GM18873 (cell line): ENCODE data around the gene PRXL2B.
"Not testable (repeated sequence)": the region's sequence is repeated elsewhere in the genome, so short reads cannot be mapped to it uniquely, and the experiment has no call there.

ENCODE experiments used
- ATAC-seq: cut with Tn5 transposase; IDR thresholded peaks from one replicate; pipeline ENCODE4 v1.9.1; 2021; ENCODE audit warnings: mild to moderate bottlenecking, moderate library complexity, moderate number of reproducible peaks; ENCODE audit not compliant: unreplicated experiment, low FRiP score

Gene PRXL2B

DNA sequence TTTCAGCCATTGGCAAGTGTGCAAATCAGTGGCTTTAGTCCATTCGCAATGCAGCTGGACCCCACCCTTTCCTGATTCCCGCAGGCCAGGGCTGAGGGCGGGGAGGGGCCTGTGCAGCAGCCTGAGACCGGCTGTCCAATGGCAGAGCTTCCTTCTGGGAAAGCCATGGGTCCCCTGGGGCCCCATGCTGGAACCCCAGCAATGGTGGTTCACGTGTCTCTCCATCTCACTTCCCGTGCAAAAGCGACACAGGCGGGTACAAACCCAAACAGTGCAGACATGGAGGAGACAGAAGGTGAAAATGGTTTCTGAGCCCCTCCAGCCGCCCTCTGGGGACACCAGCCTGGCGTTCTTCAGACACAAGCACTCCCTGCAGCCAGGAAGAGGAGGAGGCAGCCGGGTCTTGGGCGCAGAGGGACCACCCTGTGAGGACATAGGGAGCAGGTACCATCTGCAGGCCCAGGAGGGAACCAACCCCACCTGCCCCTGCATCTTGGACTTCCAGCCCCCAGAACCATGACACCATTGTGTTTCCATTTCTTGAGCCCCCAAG lies 36.2 kb upstream of the PRXL2B start:
- ATAC-seq = not testable (repeated sequence)

GRCh38 chr1:2551544-2551943 lies 35.0 kb upstream of the PRXL2B start:
- not testable (repeated sequence) for ATAC-seq

GRCh38 chr1:2552189-2552588 lies 34.4 kb upstream of the PRXL2B start:
- no peak for ATAC-seq

DNA sequence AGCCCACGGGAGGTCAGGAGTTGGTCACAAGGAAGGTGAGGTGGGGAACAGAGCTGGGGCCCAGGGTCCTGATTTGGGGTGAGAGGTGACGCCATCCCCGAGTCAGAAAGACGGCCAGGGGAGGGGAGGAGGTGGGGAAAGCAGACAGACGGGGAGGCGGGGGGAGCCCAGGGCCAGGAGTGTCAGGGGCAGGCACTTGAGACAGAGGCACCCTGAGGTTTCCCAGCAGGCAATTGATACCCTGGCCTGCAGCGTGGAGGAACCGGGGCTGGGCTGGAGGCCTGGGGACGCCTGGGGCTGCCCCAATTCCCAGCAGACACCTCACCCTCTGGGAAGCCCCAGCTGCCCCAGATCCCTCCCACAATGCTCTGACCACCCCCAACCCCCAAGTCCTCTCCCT lies 33.5 kb upstream of the PRXL2B start:
- not testable (repeated sequence) for ATAC-seq

GRCh38 chr1:2553871-2554620 lies 32.5 kb upstream of the PRXL2B start:
- ATAC-seq = no peak

GRCh38 chr1:2554621-2555387 lies 31.8 kb upstream of the PRXL2B start:
- no peak for ATAC-seq

- ATAC-seq = no peak
Observed at GRCh38 chr1:2555634-2556276, 30.8 kb upstream of the PRXL2B start.

- no peak for ATAC-seq
Observed at GRCh38 chr1:2556277-2556677, 30.3 kb upstream of the PRXL2B start, which contains the start of gene TNFRSF14. Gene TNFRSF14 (plus strand): TSS chr1:2556371. CDS start chr1:2556665, 294 bp downstream.

GRCh38 chr1:2556678-2557481 lies 29.7 kb upstream of the PRXL2B start:
- ATAC-seq = no peak

DNA sequence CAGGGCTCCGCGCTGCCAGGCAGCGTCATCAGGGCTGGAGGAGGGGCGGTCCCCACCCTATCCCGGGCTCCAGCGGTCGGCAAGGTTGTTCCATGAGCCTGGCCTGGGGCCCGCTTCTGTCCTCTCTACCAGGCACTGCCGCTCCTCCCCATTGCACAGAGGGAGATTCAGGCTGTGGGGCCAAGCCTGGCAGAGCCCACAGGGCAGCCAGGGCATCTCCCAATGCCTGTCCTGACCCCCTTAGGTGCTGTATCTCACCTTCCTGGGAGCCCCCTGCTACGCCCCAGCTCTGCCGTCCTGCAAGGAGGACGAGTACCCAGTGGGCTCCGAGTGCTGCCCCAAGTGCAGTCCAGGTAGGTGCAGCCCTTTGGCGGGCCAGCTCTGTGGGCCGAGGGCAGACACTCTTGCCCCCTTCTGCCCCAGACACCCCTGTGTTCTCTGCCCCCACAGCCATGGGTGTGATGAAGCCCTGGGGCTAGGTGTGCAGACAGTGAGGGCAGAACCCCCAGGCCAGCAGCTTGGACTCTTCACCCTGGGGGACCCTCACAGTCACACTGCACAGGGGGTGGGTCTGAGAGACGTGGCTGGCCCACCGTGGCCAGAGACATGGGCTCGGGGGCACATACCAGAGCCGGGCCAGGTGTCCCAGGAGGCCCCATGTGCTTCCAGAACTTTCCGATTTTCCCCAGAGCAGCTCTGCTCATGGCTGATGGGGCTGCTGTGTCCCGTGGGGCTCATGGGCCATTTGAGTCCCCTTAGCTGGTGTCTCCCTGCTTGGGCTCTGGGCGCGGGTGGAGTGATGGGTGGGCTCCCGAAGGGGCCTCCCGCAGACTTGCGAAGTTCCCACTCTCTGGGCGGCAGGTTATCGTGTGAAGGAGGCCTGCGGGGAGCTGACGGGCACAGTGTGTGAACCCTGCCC lies 28.8 kb upstream of the PRXL2B start:
- no peak for ATAC-seq

GRCh38 chr1:2558420-2558819 lies 28.2 kb upstream of the PRXL2B start:
- ATAC-seq = no peak

GRCh38 chr1:2558861-2559260 lies 27.7 kb upstream of the PRXL2B start:
- ATAC-seq = no peak

- no peak for ATAC-seq
Observed at GRCh38 chr1:2559509-2560298, 26.9 kb upstream of the PRXL2B start.

DNA sequence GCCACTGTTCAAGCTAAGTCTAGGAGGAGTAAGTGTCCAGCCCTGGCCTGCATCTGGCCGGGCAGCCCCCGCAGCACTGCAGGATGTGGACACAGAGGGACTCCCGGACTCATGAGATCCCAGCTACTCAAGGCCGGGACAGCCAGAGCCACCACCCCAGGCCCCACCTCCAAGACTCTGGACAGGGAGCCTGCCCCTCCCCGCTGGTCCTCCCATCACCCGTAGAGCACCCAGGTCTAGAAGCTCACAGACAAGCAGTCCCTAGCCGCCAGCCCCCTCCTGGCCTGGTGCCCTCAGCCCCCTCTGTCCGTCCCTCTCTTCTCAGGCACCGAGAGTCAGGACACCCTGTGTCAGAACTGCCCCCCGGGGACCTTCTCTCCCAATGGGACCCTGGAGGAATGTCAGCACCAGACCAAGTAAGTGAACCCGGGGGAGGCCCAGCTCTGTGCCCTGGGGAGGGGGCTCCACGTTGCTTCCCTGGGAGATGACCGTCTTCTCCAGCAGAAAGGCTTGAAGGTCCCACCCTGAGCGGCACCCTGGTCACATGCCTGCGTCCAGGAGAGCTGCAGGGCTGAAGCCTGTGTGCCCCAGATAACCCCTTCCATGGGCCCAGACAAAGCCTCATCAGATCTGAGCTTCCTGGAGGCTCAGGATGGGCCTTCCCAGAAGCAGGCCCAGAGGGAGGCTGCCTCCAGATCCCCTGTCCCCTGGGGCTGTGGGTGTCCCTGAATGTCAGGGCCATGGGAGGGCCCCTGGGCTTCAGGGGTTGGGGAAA lies 26.1 kb upstream of the PRXL2B start:
- no peak for ATAC-seq

DNA sequence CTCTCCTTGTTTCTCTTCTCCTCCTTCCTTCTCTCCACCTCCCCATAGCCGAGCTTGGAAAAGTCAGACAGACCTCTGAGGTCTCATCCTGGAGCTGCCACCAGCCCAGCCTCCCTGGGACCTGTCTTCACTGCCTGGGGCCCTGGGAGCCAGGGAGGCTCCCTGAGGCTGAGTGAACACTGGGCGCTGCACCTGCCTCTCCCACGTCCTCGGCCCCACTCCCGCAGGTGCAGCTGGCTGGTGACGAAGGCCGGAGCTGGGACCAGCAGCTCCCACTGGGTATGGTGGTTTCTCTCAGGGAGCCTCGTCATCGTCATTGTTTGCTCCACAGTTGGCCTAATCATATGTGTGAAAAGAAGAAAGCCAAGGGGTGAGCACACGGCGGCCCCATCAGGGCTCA lies 25.1 kb upstream of the PRXL2B start:
- no peak for ATAC-seq

- no peak for ATAC-seq
Observed at GRCh38 chr1:2561898-2562895, 24.4 kb upstream of the PRXL2B start.
